HuH-7.5 (cell line): Measurements from ENCODE around the gene SKI.
"Not testable (repeated sequence)": the region's sequence is repeated elsewhere in the genome, so short reads cannot be mapped to it uniquely, and the experiment has no call there.

Experiments
- DNase-seq: peaks from one replicate; pipeline ENCODE4 v3.0.0; 2011; ENCODE audit warnings: low spot score

SKI gene

GRCh38 chr1:2320760-2321667, 92.9 kb downstream of the SKI start:
- DNase-seq, result no peak

- DNase-seq, result peak; percentile 62
Observed at GRCh38 chr1:2322065-2322571, 94.0 kb downstream of the SKI start.

GRCh38 chr1:2322581-2323211, 94.6 kb downstream of the SKI start:
- DNase-seq, result no peak

- DNase-seq, result no peak
Observed at GRCh38 chr1:2323451-2323974, 95.4 kb downstream of the SKI start.

GRCh38 chr1:2324553-2325366, 96.6 kb downstream of the SKI start:
- no peak for DNase-seq

- no peak for DNase-seq
Observed at GRCh38 chr1:2326524-2326923, 98.4 kb downstream of the SKI start.

GRCh38 chr1:2327162-2327561, 99.0 kb downstream of the SKI start:
- DNase-seq, result not testable (repeated sequence)

- DNase-seq, result no peak
Observed at GRCh38 chr1:2327841-2328240, 99.7 kb downstream of the SKI start.

- DNase-seq, result no peak
Observed at GRCh38 chr1:2328676-2329455, 100.7 kb downstream of the SKI start.

GRCh38 chr1:2330035-2330434, 101.9 kb downstream of the SKI start:
- DNase-seq, result no peak

GRCh38 chr1:2330519-2331199, 102.5 kb downstream of the SKI start:
- no peak for DNase-seq

- DNase-seq, result no peak
Observed at GRCh38 chr1:2331200-2331544, 103.1 kb downstream of the SKI start.

GRCh38 chr1:2331580-2331979, 103.5 kb downstream of the SKI start:
- not testable (repeated sequence) for DNase-seq

GRCh38 chr1:2334366-2334765, 106.2 kb downstream of the SKI start:
- no peak for DNase-seq

GRCh38 chr1:2334883-2335534, 106.9 kb downstream of the SKI start:
- no peak for DNase-seq

- DNase-seq, result no peak
Observed at GRCh38 chr1:2335721-2336455, 107.8 kb downstream of the SKI start.

- DNase-seq, result no peak
Observed at GRCh38 chr1:2336499-2336898, 108.4 kb downstream of the SKI start.

- DNase-seq, result no peak
Observed at GRCh38 chr1:2337081-2337480, 109.0 kb downstream of the SKI start.

- no peak for DNase-seq
Observed at GRCh38 chr1:2337501-2337900, 109.4 kb downstream of the SKI start.
